ENCODE measurements around the gene RTP1.

- TF ChIP-seq CTCF (conservative IDR thresholded peaks at IDR 0.05; ENCODE audit: low read depth, low read length) = no peak
- TF ChIP-seq EZH2 (IDR thresholded peaks at IDR 0.05; ENCODE audit: borderline replicate concordance, low read depth, low read length, poor library complexity, severe bottlenecking) = no peak
Measured at GRCh38 chr3:187197335-187197649, at the start of gene RTP1.

All from A673 (cell line).